ENCODE results near the gene ARGLU1.

ARGLU1 gene

GRCh38 chr13:106525865-106526264, 42.1 kb downstream of the ARGLU1 start:
- TF ChIP-seq CTCF (IDR thresholded peaks at IDR 0.05; ENCODE audit: insufficient read depth, low read length), result no peak
- no peak for TF ChIP-seq POLR2AphosphoS5 (IDR thresholded peaks at IDR 0.05; ENCODE audit: low read depth)
- TF ChIP-seq REST (IDR thresholded peaks at IDR 0.05; ENCODE audit: insufficient replicate concordance, low read depth), result no peak
- no peak for TF ChIP-seq GABPA (IDR thresholded peaks at IDR 0.05; ENCODE audit: low read depth)
- no peak for TF ChIP-seq SPI1 (IDR thresholded peaks at IDR 0.05; ENCODE audit: borderline replicate concordance, low read depth)
- H3K27ac ChIP-seq (replicated peaks), result no peak overlapping the region
- H3K4me3 ChIP-seq (replicated peaks; ENCODE audit: insufficient read depth, low read length), result no peak overlapping the region
- peaks cover 11% of the 10 kb centered on the region for H3K27me3 ChIP-seq (ENCODE audit: insufficient read depth, poor library complexity, severe bottlenecking)
- DNase-seq (ENCODE audit: low read depth in 1 of 2, low spot score in 1 of 2), result no peak

- no peak for DNase-seq (ENCODE audit: low read depth in 1 of 2, low spot score in 1 of 2)
- TF ChIP-seq REST (IDR thresholded peaks at IDR 0.05; ENCODE audit: insufficient replicate concordance, low read depth) (no peak), GABPA (IDR thresholded peaks at IDR 0.05; ENCODE audit: low read depth) (no peak), SPI1 (IDR thresholded peaks at IDR 0.05; ENCODE audit: borderline replicate concordance, low read depth) (no peak), CTCF (IDR thresholded peaks at IDR 0.05; ENCODE audit: insufficient read depth, low read length) (no peak), POLR2AphosphoS5 (IDR thresholded peaks at IDR 0.05; ENCODE audit: low read depth) (no peak)
- no peak overlapping the region for H3K4me3 ChIP-seq (replicated peaks; ENCODE audit: insufficient read depth, low read length)
Measured at GRCh38 chr13:106524108-106524507, 43.8 kb downstream of the ARGLU1 start.

GRCh38 chr13:106523576-106523975, 44.4 kb downstream of the ARGLU1 start:
- H3K27ac ChIP-seq (replicated peaks), result no peak overlapping the region
- H3K4me3 ChIP-seq (replicated peaks; ENCODE audit: insufficient read depth, low read length), result no peak overlapping the region
- DNase-seq (ENCODE audit: low read depth in 1 of 2, low spot score in 1 of 2), result no peak
- TF ChIP-seq SPI1 (IDR thresholded peaks at IDR 0.05; ENCODE audit: borderline replicate concordance, low read depth) (no peak), GABPA (IDR thresholded peaks at IDR 0.05; ENCODE audit: low read depth) (no peak), POLR2AphosphoS5 (IDR thresholded peaks at IDR 0.05; ENCODE audit: low read depth) (no peak), REST (IDR thresholded peaks at IDR 0.05; ENCODE audit: insufficient replicate concordance, low read depth) (no peak), CTCF (IDR thresholded peaks at IDR 0.05; ENCODE audit: insufficient read depth, low read length) (no peak)
- peaks cover 2% of the 10 kb centered on the region for H3K27me3 ChIP-seq (ENCODE audit: insufficient read depth, poor library complexity, severe bottlenecking)

More at GRCh38 chr13:106524108-106524507, 43.8 kb downstream of the ARGLU1 start:
- H3K27me3 ChIP-seq (ENCODE audit: insufficient read depth, poor library complexity, severe bottlenecking), result peaks cover 2% of the 10 kb centered on the region
- no peak overlapping the region for H3K27ac ChIP-seq (replicated peaks)

Measured in HL-60 (cell line).